Caco-2 (cell line): Measurements from ENCODE around the gene FAM234A. TPM values are rescaled to one million over a fixed set of nuclear protein-coding genes. Genes with fewer than 3 reads are reported as not detected.
A peak's percentile ranks its signal among the peaks of the same experiment; 100 is the strongest.

Source experiments
- BruUV-seq: library from RNA; stranded (reverse); fragments of 400-500 nt; replicated peaks from 2 replicates; lab custom pipeline; 2021; lab: Mats Ljungman, UMichigan
- CTCF ChIA-PET: fragments of 300-600 bp; sonication (Branson Sonifier 250); formaldehyde crosslinking; loops from one replicate; lab custom pipeline; 2022; ENCODE audit warnings: antibody characterized with exemption; lab: Charles Lee
- POLR2A ChIA-PET: fragments of 300-600 bp; sonication (Branson Sonifier 250); formaldehyde crosslinking; loops from one replicate; lab custom pipeline; 2022; ENCODE audit warnings: antibody characterized with exemption; lab: Charles Lee
- DNase-seq, 2 experiments: peaks; one replicate each; pipeline versions ENCODE4 v3.0.0 to v3.0.0-alpha.2; 2020 to 2022
- H3K27me3 ChIP-seq: replicated peaks from 2 replicates; pipeline ENCODE4 v1.6.0; 2011; ENCODE audit warnings: low read length; ENCODE audit not compliant: control insufficient read depth, insufficient read depth
- H3K36me3 ChIP-seq: 2 replicates; pipeline ENCODE4 v1.5.1; 2011; ENCODE audit warnings: low read length; ENCODE audit not compliant: control insufficient read depth, insufficient read depth
- H3K4me1 ChIP-seq: fragments of 250-450 bp; sonication (Bioruptor Pico); 2 replicates; pipeline ENCODE4 v1.5.1; 2020; ENCODE audit warnings: mild to moderate bottlenecking
- H3K4me3 ChIP-seq: 2 replicates; pipeline ENCODE4 v1.5.1; 2011; ENCODE audit warnings: low read depth, mild to moderate bottlenecking, control low read depth, low read length
- H3K9me3 ChIP-seq: fragments of 250-450 bp; sonication (Bioruptor Pico); 2 replicates; pipeline ENCODE4 v1.5.1; 2020; ENCODE audit warnings: mild to moderate bottlenecking, moderate library complexity
- H3K27ac Mint-ChIP-seq: one replicate; pipeline ENCODE4 v1.8.0; 2022; ENCODE audit warnings: mixed read lengths; ENCODE audit not compliant: unreplicated experiment
- H3K27me3 Mint-ChIP-seq: one replicate; pipeline ENCODE4 v1.8.0; 2022; ENCODE audit warnings: mixed read lengths; ENCODE audit not compliant: insufficient read depth, unreplicated experiment
- H3K36me3 Mint-ChIP-seq: one replicate; pipeline ENCODE4 v1.8.0; 2022; ENCODE audit warnings: mild to moderate bottlenecking, mixed read lengths; ENCODE audit not compliant: insufficient read depth, unreplicated experiment
- H3K4me1 Mint-ChIP-seq: one replicate; pipeline ENCODE4 v1.8.0; 2022; ENCODE audit warnings: low read depth, mixed read lengths; ENCODE audit not compliant: unreplicated experiment
- H3K4me3 Mint-ChIP-seq: one replicate; pipeline ENCODE4 v1.8.0; 2022; ENCODE audit warnings: mild to moderate bottlenecking, moderate library complexity, mixed read lengths; ENCODE audit not compliant: unreplicated experiment
- H3K9me3 Mint-ChIP-seq: one replicate; pipeline ENCODE4 v1.8.0; 2022; ENCODE audit warnings: mixed read lengths; ENCODE audit not compliant: unreplicated experiment
- CTCF ChIP-seq, 2 experiments: fragments of 200-600 bp in 1 of 2; IDR thresholded peaks; 1 replicate in 1 of 2; 2 replicates in 1 of 2; pipeline versions ENCODE4 v1.5.1 to v1.8.0; 2011 to 2022; ENCODE audit warnings: antibody characterized with exemption in 1 of 2, control low read depth in 1 of 2, inconsistent platforms in 1 of 2, low read depth in 1 of 2, low read length in 1 of 2, mild to moderate bottlenecking in 1 of 2, moderate library complexity in 1 of 2; ENCODE audit not compliant: insufficient read depth in 1 of 2, severe bottlenecking in 1 of 2, unreplicated experiment in 1 of 2
- intact Hi-C: fragments of 100-400 bp; cut with micrococcal nuclease; formaldehyde crosslinking; loops from one replicate; pipeline ENCODE4 v1.10.0; 2022; ENCODE audit not compliant: unreplicated experiment
- total RNA-seq: library from RNA; stranded (reverse); gene quantifications from 2 replicates; pipeline ENCODE4 v1.2.3, GENCODE V29; 2022

The FAM234A gene
- total RNA-seq, 1 experiment from 2014 or later: 77.7 TPM

GRCh38 chr16:230949-231348, 3.7 kb upstream of the FAM234A start:
- Mint-ChIP-seq H3K4me1 (peaks cover 6% of the 10 kb centered on the region), H3K9me3 (no peaks in the 10 kb centered on the region), H3K4me3 (peak overlapping the region; percentile 33), H3K27ac (no peak overlapping the region), H3K27me3 (no peaks in the 10 kb centered on the region), H3K36me3 (peaks cover 45% of the 10 kb centered on the region)
- ChIA-PET CTCF (no interaction called here), POLR2A (no interaction called here)
- no peaks in the 10 kb centered on the region for H3K27me3 ChIP-seq
- no peak for DNase-seq
- no peaks in the 10 kb centered on the region for H3K4me1 ChIP-seq
- BruUV-seq: no TSS peak
- H3K4me3 ChIP-seq: no peak overlapping the region
- H3K9me3 ChIP-seq: no peaks in the 10 kb centered on the region
- intact Hi-C loops: no loop called here
- no peak for TF ChIP-seq CTCF (IDR thresholded peaks at IDR 0.05; ENCODE audit: insufficient read depth in 1 of 2, low read depth in 1 of 2, low read length in 1 of 2, severe bottlenecking in 1 of 2, unreplicated experiment in 1 of 2)
- H3K36me3 ChIP-seq: peaks cover 1% of the 10 kb centered on the region

GRCh38 chr16:239948-240277, 5.3 kb downstream of the FAM234A start:
- Mint-ChIP-seq H3K4me3 (no peak overlapping the region), H3K9me3 (no peaks in the 10 kb centered on the region), H3K4me1 (no peaks in the 10 kb centered on the region), H3K27me3 (no peaks in the 10 kb centered on the region), H3K27ac (peak overlapping the region; percentile 67), H3K36me3 (peaks cover 9% of the 10 kb centered on the region)
- BruUV-seq: no TSS peak
- intact Hi-C loops: no loop called here
- no peak overlapping the region for H3K4me3 ChIP-seq
- DNase-seq: no peak
- H3K27me3 ChIP-seq: no peaks in the 10 kb centered on the region
- no peaks in the 10 kb centered on the region for H3K9me3 ChIP-seq
- H3K4me1 ChIP-seq: no peaks in the 10 kb centered on the region
- CTCF ChIA-PET: interaction anchor here (0.6 to 2.0 kb wide), 4 partner anchors 37 to 113 kb away, joined by 3 to 5 read pairs (median 4); no protein-coding TSS in a partner anchor
- POLR2A ChIA-PET: no interaction called here
- no peak for TF ChIP-seq CTCF (IDR thresholded peaks at IDR 0.05; ENCODE audit: insufficient read depth in 1 of 2, low read depth in 1 of 2, low read length in 1 of 2, severe bottlenecking in 1 of 2, unreplicated experiment in 1 of 2)
- H3K36me3 ChIP-seq: no peaks in the 10 kb centered on the region

- no peak for TF ChIP-seq CTCF (IDR thresholded peaks at IDR 0.05; ENCODE audit: insufficient read depth in 1 of 2, low read depth in 1 of 2, low read length in 1 of 2, severe bottlenecking in 1 of 2, unreplicated experiment in 1 of 2)
- Histone ChIP-seq H3K9me3 (no peaks in the 10 kb centered on the region), H3K4me1 (no peaks in the 10 kb centered on the region), H3K4me3 (no peak overlapping the region), H3K36me3 (no peaks in the 10 kb centered on the region), H3K27me3 (no peaks in the 10 kb centered on the region)
- H3K4me3 Mint-ChIP-seq: no peak overlapping the region
- intact Hi-C loops: no loop called here
- H3K4me1 Mint-ChIP-seq: no peaks in the 10 kb centered on the region
- ChIA-PET CTCF (interaction anchor here (0.6 to 1.5 kb wide), 3 partner anchors 37 to 60 kb away, joined by 3 to 5 read pairs (median 3); no protein-coding TSS in a partner anchor), POLR2A (no interaction called here)
- no TSS peak for BruUV-seq
- no peak overlapping the region for H3K27ac Mint-ChIP-seq
- no peaks in the 10 kb centered on the region for H3K27me3 Mint-ChIP-seq
- H3K36me3 Mint-ChIP-seq: peaks cover 3% of the 10 kb centered on the region
- H3K9me3 Mint-ChIP-seq: no peaks in the 10 kb centered on the region
- no peak for DNase-seq
These were observed 5.9 kb downstream of the FAM234A start for GRCh38 chr16:240559-240958.
